ENCODE measurements around the gene TRPV3. TPM values are rescaled to one million over a fixed set of nuclear protein-coding genes. Genes with fewer than 3 reads are reported as not detected.
"Not testable (repeated sequence)": the region's sequence is repeated elsewhere in the genome, so short reads cannot be mapped to it uniquely, and the experiment has no call there.

TRPV3 gene
- total RNA-seq, 2 donors from 2014 or later: 0.56 TPM; not detected in 1

DNA sequence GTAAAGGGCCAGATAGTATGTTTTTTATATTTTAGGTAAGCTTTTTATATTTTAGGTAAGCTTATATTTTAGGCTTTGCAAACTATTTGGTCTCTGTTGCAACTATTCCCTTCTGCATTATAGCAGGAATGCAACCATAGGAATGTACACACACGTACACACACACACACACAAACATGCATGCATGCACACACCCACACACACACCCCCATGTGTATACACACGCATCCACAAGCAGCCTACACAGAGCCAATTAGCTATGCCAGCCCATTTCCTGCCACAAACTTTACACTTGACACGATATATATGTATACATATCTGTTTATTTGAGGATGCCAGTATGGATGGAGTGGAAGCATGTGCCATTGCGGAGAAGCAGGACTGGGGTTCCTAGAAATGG lies 7.5 kb upstream of the TRPV3 start:
- no peak for DNase-seq (ENCODE audit: low spot score)
- H3K9me3 ChIP-seq: no peaks in the 10 kb centered on the region
- TF ChIP-seq, protein P1, sequence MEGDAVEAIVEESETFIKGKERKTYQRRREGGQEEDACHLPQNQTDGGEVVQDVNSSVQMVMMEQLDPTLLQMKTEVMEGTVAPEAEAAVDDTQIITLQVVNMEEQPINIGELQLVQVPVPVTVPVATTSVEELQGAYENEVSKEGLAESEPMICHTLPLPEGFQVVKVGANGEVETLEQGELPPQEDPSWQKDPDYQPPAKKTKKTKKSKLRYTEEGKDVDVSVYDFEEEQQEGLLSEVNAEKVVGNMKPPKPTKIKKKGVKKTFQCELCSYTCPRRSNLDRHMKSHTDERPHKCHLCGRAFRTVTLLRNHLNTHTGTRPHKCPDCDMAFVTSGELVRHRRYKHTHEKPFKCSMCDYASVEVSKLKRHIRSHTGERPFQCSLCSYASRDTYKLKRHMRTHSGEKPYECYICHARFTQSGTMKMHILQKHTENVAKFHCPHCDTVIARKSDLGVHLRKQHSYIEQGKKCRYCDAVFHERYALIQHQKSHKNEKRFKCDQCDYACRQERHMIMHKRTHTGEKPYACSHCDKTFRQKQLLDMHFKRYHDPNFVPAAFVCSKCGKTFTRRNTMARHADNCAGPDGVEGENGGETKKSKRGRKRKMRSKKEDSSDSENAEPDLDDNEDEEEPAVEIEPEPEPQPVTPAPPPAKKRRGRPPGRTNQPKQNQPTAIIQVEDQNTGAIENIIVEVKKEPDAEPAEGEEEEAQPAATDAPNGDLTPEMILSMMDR (IDR thresholded peaks at IDR 0.05): no peak
- H3K27me3 ChIP-seq (replicated peaks; ENCODE audit: insufficient read depth): no peaks in the 10 kb centered on the region
- H3K27ac ChIP-seq: no peak overlapping the region
- no peaks in the 10 kb centered on the region for H3K4me1 ChIP-seq (ENCODE audit: control insufficient read depth in 1 of 2, low read depth in 2 of 2)
- no peaks in the 10 kb centered on the region for H3K36me3 ChIP-seq
- H3K4me3 ChIP-seq: no peak overlapping the region
- ATAC-seq (ENCODE audit: insufficient number of reproducible peaks, low FRiP score, low read depth): no peak

DNA sequence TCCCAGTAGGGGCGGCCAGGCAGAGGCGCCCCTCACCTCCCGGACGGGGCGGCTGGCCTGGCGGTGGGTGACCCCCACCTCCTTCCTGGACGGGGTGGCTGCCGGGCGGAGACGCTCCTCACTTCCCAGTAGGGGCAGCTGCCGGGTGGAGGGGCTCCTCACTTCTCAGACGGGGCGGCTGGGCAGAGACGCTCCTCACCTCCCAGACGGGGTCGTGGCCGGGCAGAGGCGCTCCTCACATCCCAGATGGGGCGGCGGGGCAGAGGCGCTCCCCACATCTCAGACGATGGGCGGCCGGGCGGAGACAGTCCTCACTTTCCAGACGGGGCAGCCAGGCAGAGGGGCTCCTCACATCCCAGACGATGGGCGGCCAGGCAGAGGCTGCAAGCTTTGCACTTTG lies 6.6 kb upstream of the TRPV3 start:
- H3K36me3 ChIP-seq; H3K9me3 ChIP-seq; H3K27me3 ChIP-seq (replicated peaks; ENCODE audit: insufficient read depth); H3K4me3 ChIP-seq; H3K4me1 ChIP-seq (ENCODE audit: control insufficient read depth in 1 of 2, low read depth in 2 of 2); ATAC-seq (ENCODE audit: insufficient number of reproducible peaks, low FRiP score, low read depth); H3K27ac ChIP-seq; DNase-seq (ENCODE audit: low spot score): not testable (repeated sequence)

DNA sequence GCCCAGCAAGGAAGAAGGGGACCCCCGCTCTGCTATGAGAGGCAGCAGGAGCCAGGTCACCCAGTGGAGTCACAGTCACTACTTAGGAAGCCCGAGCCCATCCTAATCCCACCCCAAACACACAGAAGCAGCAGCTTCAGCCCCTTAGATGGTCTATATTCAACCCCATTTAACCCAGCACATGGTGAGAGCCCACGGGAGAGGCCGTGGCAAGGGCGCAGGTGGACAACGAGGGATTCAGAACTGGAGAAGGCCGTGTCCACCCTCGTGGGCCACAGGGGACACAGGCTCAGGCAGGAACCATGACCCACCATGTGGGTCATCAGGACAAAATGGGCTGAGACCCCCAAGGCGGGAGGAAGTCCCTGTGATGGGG lies 1.6 kb upstream of the TRPV3 start:
- Histone ChIP-seq H3K9me3 (no peaks in the 10 kb centered on the region), H3K27ac (no peak overlapping the region), H3K36me3 (no peaks in the 10 kb centered on the region), H3K4me1 (ENCODE audit: control insufficient read depth in 1 of 2, low read depth in 2 of 2) (no peaks in the 10 kb centered on the region), H3K4me3 (no peak overlapping the region), H3K27me3 (replicated peaks; ENCODE audit: insufficient read depth) (no peaks in the 10 kb centered on the region)
- TF ChIP-seq, protein P1 (IDR thresholded peaks at IDR 0.05): no peak
- no peak for DNase-seq (ENCODE audit: low spot score)
- no peak for ATAC-seq (ENCODE audit: insufficient number of reproducible peaks, low FRiP score, low read depth)

DNA sequence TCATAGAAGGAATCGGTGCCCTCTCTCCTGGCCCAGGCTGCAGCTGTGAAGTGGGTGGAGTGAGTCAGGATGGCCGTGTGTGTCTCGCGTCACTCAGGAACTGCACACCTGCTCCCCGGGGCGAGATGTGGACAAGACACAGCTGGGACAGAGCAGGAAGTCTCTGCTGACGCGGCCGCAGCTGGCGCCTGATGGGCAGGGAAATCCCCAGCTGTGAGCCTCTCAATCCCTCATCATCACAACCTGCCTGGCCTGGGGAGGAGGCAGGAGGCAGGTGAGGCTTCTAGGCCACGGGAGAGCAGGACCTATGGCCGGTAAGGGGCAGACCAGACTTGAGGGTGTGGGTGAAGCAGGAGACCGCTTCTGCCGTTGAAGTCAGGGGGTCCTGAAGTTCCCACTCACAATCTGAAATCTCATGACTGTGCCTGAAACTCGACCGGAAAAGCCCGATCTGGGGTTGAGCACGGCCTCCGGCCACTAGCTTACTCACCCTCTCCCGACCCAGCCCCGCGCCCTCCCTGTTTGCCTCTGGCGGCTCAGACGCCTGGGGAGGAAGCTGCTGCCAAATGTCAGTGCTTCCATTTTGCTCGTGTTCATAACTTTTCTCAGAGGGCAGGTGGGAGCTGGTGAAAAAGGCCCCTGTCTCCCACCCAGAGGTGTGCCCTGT lies 1.1 kb upstream of the TRPV3 start:
- H3K4me1 ChIP-seq (ENCODE audit: control insufficient read depth in 1 of 2, low read depth in 2 of 2): no peaks in the 10 kb centered on the region
- H3K9me3 ChIP-seq: no peaks in the 10 kb centered on the region
- no peak overlapping the region for H3K27ac ChIP-seq
- H3K4me3 ChIP-seq: no peak overlapping the region
- ATAC-seq (ENCODE audit: insufficient number of reproducible peaks, low FRiP score, low read depth) (no peak), DNase-seq (ENCODE audit: low spot score) (no peak)
- TF ChIP-seq, protein P1 (IDR thresholded peaks at IDR 0.05): no peak
- H3K36me3 ChIP-seq: no peaks in the 10 kb centered on the region
- no peaks in the 10 kb centered on the region for H3K27me3 ChIP-seq (replicated peaks; ENCODE audit: insufficient read depth)

DNA sequence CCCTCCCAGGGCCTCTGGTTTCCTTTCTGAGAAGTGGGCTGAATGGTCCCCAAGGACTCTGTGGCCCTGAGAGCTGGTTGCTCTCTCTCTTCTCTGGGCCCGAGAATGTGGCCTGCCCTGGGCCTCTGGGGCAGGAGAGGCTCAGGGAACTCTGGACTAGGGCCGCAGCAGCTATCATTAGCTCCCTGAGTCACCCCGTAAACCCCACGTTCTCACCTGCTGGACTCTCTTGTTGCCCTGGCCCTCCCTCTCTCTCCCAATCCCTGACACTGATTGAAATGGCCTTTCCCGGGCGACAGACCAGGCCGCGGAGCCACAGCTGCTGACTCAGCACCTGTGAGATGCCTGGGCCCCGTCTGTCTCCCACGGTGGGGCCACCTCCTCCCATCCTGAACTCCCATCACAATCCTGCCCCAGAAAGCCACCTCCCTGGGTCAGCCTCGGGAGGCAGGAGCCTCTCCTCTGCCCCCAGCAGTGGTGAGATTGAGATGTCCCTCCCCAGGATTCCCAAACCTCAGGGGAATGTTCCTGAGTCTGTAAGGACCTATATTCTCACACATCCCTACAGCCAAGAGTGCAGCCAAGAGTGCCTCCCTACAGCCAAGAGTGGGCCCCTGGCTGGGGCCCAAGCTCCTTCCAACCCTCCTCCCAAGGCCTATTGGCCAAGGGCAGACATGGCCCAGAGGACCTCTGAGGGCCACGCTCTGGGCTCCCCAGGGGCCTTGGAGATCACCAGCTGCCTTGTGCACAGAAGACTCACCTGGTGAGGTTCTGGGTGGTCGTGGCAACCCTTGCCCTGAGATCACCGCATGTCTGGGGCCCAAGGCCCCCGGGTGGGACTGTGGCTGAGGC lies 470 bp downstream of the TRPV3 start:
- Histone ChIP-seq H3K9me3 (no peaks in the 10 kb centered on the region), H3K4me3 (no peak overlapping the region), H3K27me3 (replicated peaks; ENCODE audit: insufficient read depth) (no peaks in the 10 kb centered on the region), H3K4me1 (ENCODE audit: control insufficient read depth in 1 of 2, low read depth in 2 of 2) (no peaks in the 10 kb centered on the region), H3K36me3 (no peaks in the 10 kb centered on the region), H3K27ac (no peak overlapping the region)
- no peak for ATAC-seq (ENCODE audit: insufficient number of reproducible peaks, low FRiP score, low read depth)
- no peak for DNase-seq (ENCODE audit: low spot score)
- TF ChIP-seq, protein P1 (IDR thresholded peaks at IDR 0.05): no peak
